ENCODE measurements around the gene FABP7.

- TF ChIP-seq ISL1 (CRISPR knock-in tag; IDR thresholded peaks at IDR 0.05) (no peak), RARB (CRISPR knock-in tag; IDR thresholded peaks at IDR 0.05) (no peak), ZNF565 (CRISPR knock-in tag; conservative IDR thresholded peaks at IDR 0.05; ENCODE audit: low read depth) (no peak), SNAI2 (CRISPR knock-in tag; IDR thresholded peaks at IDR 0.05) (no peak), POU6F1 (CRISPR knock-in tag; IDR thresholded peaks at IDR 0.05; ENCODE audit: borderline replicate concordance, low read depth) (no peak), CSRNP3 (CRISPR knock-in tag; IDR thresholded peaks at IDR 0.05) (no peak), ESRRG (CRISPR knock-in tag; IDR thresholded peaks at IDR 0.05) (no peak), ZFP3 (CRISPR knock-in tag; IDR thresholded peaks at IDR 0.05) (no peak)
- TF ChIP-seq, protein P1, sequence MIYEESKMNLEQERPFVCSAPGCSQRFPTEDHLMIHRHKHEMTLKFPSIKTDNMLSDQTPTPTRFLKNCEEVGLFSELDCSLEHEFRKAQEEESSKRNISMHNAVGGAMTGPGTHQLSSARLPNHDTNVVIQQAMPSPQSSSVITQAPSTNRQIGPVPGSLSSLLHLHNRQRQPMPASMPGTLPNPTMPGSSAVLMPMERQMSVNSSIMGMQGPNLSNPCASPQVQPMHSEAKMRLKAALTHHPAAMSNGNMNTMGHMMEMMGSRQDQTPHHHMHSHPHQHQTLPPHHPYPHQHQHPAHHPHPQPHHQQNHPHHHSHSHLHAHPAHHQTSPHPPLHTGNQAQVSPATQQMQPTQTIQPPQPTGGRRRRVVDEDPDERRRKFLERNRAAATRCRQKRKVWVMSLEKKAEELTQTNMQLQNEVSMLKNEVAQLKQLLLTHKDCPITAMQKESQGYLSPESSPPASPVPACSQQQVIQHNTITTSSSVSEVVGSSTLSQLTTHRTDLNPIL (CRISPR knock-in tag; IDR thresholded peaks at IDR 0.05; ENCODE audit: low read depth), result no peak
- TF ChIP-seq, protein P2, sequence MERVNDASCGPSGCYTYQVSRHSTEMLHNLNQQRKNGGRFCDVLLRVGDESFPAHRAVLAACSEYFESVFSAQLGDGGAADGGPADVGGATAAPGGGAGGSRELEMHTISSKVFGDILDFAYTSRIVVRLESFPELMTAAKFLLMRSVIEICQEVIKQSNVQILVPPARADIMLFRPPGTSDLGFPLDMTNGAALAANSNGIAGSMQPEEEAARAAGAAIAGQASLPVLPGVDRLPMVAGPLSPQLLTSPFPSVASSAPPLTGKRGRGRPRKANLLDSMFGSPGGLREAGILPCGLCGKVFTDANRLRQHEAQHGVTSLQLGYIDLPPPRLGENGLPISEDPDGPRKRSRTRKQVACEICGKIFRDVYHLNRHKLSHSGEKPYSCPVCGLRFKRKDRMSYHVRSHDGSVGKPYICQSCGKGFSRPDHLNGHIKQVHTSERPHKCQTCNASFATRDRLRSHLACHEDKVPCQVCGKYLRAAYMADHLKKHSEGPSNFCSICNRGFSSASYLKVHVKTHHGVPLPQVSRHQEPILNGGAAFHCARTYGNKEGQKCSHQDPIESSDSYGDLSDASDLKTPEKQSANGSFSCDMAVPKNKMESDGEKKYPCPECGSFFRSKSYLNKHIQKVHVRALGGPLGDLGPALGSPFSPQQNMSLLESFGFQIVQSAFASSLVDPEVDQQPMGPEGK (CRISPR knock-in tag; IDR thresholded peaks at IDR 0.05; ENCODE audit: borderline replicate concordance), result no peak
Observed at GRCh38 chr6:122734529-122735395, 44.8 kb upstream of the FABP7 start.
